ENCODE data around the gene COL5A2. TPM values are rescaled to one million over a fixed set of nuclear protein-coding genes. Genes with fewer than 3 reads are reported as not detected.

Gene COL5A2
- polyA plus RNA-seq, 1 donor (not counting 4 experiments of a cell fraction or from before 2014, with no cell fraction given), result 7.2 TPM

- Histone ChIP-seq H3K9me1 (ENCODE audit: control insufficient read depth, extremely low read depth, insufficient read depth, low read length) (no peaks in the 10 kb centered on the region), H3K27me3 (ENCODE audit: control insufficient read depth, extremely low read depth, insufficient read depth, low read length) (no peaks in the 10 kb centered on the region), H3K9ac (ENCODE audit: control insufficient read depth, extremely low read depth, insufficient read depth, low read length) (no peak overlapping the region), H3K27ac (ENCODE audit: control insufficient read depth, insufficient read depth, low read length) (no peak overlapping the region), H2AFZ (ENCODE audit: control insufficient read depth, low read length) (no peak overlapping the region), H3K4me1 (ENCODE audit: control insufficient read depth, extremely low read depth, insufficient read depth, low read length) (no peaks in the 10 kb centered on the region), H3K9me3 (ENCODE audit: control insufficient read depth, low read depth, low read length) (no peaks in the 10 kb centered on the region), H3K4me2 (ENCODE audit: control insufficient read depth, extremely low read depth, insufficient read depth, low read depth, low read length) (no peak overlapping the region), H3K79me2 (ENCODE audit: control insufficient read depth, insufficient read depth, low read length) (no peaks in the 10 kb centered on the region), H4K20me1 (ENCODE audit: control insufficient read depth, extremely low read depth, insufficient read depth, low read length) (no peaks in the 10 kb centered on the region), H3K4me3 (ENCODE audit: control insufficient read depth in 2 of 3, extremely low read depth in 1 of 3, insufficient read depth in 2 of 3, low read depth in 1 of 3, low read length in 3 of 3) (no peak overlapping the region), H3K36me3 (ENCODE audit: control insufficient read depth in 2 of 2, extremely low read depth in 1 of 2, insufficient read depth in 2 of 2, low read length in 2 of 2) (no peaks in the 10 kb centered on the region)
- dilution Hi-C loops (cut with MboI; ENCODE audit: extremely low pct_ligation_motif_present, low sequenced_read_pairs), result no loop called here
- FAIRE-seq (no peak), DNase-seq (ENCODE audit: low read depth, low spot score) (no peak)
- no peak for TF ChIP-seq CTCF (optimal IDR thresholded peaks at IDR 0.05 in 1 of 3, IDR thresholded peaks at IDR 0.05 in 1 of 3, conservative IDR thresholded peaks at IDR 0.05 in 1 of 3; ENCODE audit: extremely low read depth in 1 of 3, insufficient read depth in 2 of 3, low read length in 3 of 3)
- TF ChIP-seq EZH2 (IDR thresholded peaks at IDR 0.05; ENCODE audit: low read length), result no peak
These were observed 157.5 kb downstream of the COL5A2 start for GRCh38 chr2:189022053-189022481.

GRCh38 chr2:189020179-189020578, 159.4 kb downstream of the COL5A2 start:
- Histone ChIP-seq H3K79me2 (ENCODE audit: control insufficient read depth, insufficient read depth, low read length) (no peaks in the 10 kb centered on the region), H3K27ac (ENCODE audit: control insufficient read depth, insufficient read depth, low read length) (no peak overlapping the region), H3K9me1 (ENCODE audit: control insufficient read depth, extremely low read depth, insufficient read depth, low read length) (no peaks in the 10 kb centered on the region), H3K27me3 (ENCODE audit: control insufficient read depth, extremely low read depth, insufficient read depth, low read length) (no peaks in the 10 kb centered on the region), H3K36me3 (ENCODE audit: control insufficient read depth in 2 of 2, extremely low read depth in 1 of 2, insufficient read depth in 2 of 2, low read length in 2 of 2) (no peaks in the 10 kb centered on the region), H2AFZ (ENCODE audit: control insufficient read depth, low read length) (no peak overlapping the region), H4K20me1 (ENCODE audit: control insufficient read depth, extremely low read depth, insufficient read depth, low read length) (no peaks in the 10 kb centered on the region), H3K9ac (ENCODE audit: control insufficient read depth, extremely low read depth, insufficient read depth, low read length) (no peak overlapping the region), H3K4me3 (ENCODE audit: control insufficient read depth in 2 of 3, extremely low read depth in 1 of 3, insufficient read depth in 2 of 3, low read depth in 1 of 3, low read length in 3 of 3) (no peak overlapping the region), H3K9me3 (ENCODE audit: control insufficient read depth, low read depth, low read length) (no peaks in the 10 kb centered on the region), H3K4me1 (ENCODE audit: control insufficient read depth, extremely low read depth, insufficient read depth, low read length) (no peaks in the 10 kb centered on the region), H3K4me2 (ENCODE audit: control insufficient read depth, extremely low read depth, insufficient read depth, low read depth, low read length) (no peak overlapping the region)
- dilution Hi-C loops (cut with MboI; ENCODE audit: extremely low pct_ligation_motif_present, low sequenced_read_pairs), result no loop called here
- DNase-seq (ENCODE audit: low read depth, low spot score), result no peak
- FAIRE-seq, result no peak
- TF ChIP-seq CTCF (optimal IDR thresholded peaks at IDR 0.05 in 1 of 3, IDR thresholded peaks at IDR 0.05 in 1 of 3, conservative IDR thresholded peaks at IDR 0.05 in 1 of 3; ENCODE audit: extremely low read depth in 1 of 3, insufficient read depth in 2 of 3, low read length in 3 of 3), result no peak
